K562 (cell line): Measurements from ENCODE around the gene STING1. TPM values are rescaled to one million over a fixed set of nuclear protein-coding genes. Genes with fewer than 3 reads are reported as not detected.

ENCODE experiments used
- ARID2 ChIP-seq: fragments of 450-650 bp; IDR thresholded peaks from 2 replicates; pipeline ENCODE4 v1.6.1; 2017; ENCODE audit warnings: antibody characterized with exemption, mild to moderate bottlenecking
- BRF2 ChIP-seq: IDR thresholded peaks from 3 replicates; pipeline ENCODE4 v1.6.1; 2011; ENCODE audit warnings: borderline replicate concordance, mild to moderate bottlenecking; ENCODE audit not compliant: insufficient read length, insufficient read depth
- CBX1 ChIP-seq: sonication (generic); IDR thresholded peaks from 2 replicates; pipeline ENCODE4 v1.6.1; 2016; ENCODE audit warnings: antibody characterized with exemption, low read depth, mild to moderate bottlenecking
- CCAR2 ChIP-seq: fragments of 200-400 bp; formaldehyde crosslinking; IDR thresholded peaks from 2 replicates; pipeline ENCODE4 v1.6.1; 2017; ENCODE audit warnings: mild to moderate bottlenecking, low read depth, low read length
- CEBPG ChIP-seq, 3 experiments: fragments of 200-800 bp in 1 of 3; sonication (Bioruptor generic) in 1 of 3; sonication (generic) in 1 of 3; formaldehyde crosslinking in 1 of 3; IDR thresholded peaks in 2 of 3; conservative IDR thresholded peaks in 1 of 3; 2 replicates each; pipeline versions ENCODE4 v1.6.1 to v1.8.0; 2016 to 2022; ENCODE audit warnings: missing compliant biosample characterization in 2 of 3, missing genetic modification characterization in 2 of 3, mild to moderate bottlenecking in 1 of 3, missing genetic modification reagents in 1 of 3
- CXXC5 ChIP-seq: fragments of 250-450 bp; sonication (Bioruptor Pico); IDR thresholded peaks from 2 replicates; pipeline ENCODE4 v1.8.0; 2022; ENCODE audit warnings: inconsistent platforms, mild to moderate bottlenecking, moderate library complexity
- DDX20 ChIP-seq: fragments of 450-650 bp; IDR thresholded peaks from 2 replicates; pipeline ENCODE4 v1.6.1; 2016; ENCODE audit warnings: missing genetic modification characterization, low read depth, mild to moderate bottlenecking, missing compliant biosample characterization, moderate library complexity
- ELK3 ChIP-seq: fragments of 450-650 bp; formaldehyde crosslinking; IDR thresholded peaks from 2 replicates; pipeline ENCODE4 v1.4.0; 2020; ENCODE audit warnings: mild to moderate bottlenecking
- FOXK1 ChIP-seq: sonication (generic); formaldehyde crosslinking; IDR thresholded peaks from 2 replicates; pipeline ENCODE4 v1.8.0; 2022; ENCODE audit warnings: missing genetic modification reagents, mild to moderate bottlenecking, borderline replicate concordance
- GTF2A2 ChIP-seq: IDR thresholded peaks from 2 replicates; pipeline ENCODE4 v1.6.1; 2016; ENCODE audit warnings: mild to moderate bottlenecking, missing genetic modification characterization, missing compliant biosample characterization
- KDM1A ChIP-seq, 2 experiments: fragments of 450-650 bp; IDR thresholded peaks; 2 replicates each; pipeline ENCODE4 v1.6.1; 2016; ENCODE audit warnings: mild to moderate bottlenecking in 2 of 2
- KLF1 ChIP-seq: fragments of 450-650 bp; IDR thresholded peaks from 2 replicates; pipeline ENCODE4 v1.6.1; 2016; ENCODE audit warnings: missing genetic modification characterization, missing compliant biosample characterization
- PREB ChIP-seq: sonication (generic); formaldehyde crosslinking; IDR thresholded peaks from 2 replicates; pipeline ENCODE4 v1.8.1; 2023; ENCODE audit warnings: mild to moderate bottlenecking, missing genetic modification reagents
- SIRT6 ChIP-seq: IDR thresholded peaks from one replicate; pipeline ENCODE4 v1.6.1; 2012; ENCODE audit warnings: low read depth, mild to moderate bottlenecking, control low read depth, inconsistent platforms, low read length, moderate library complexity
- SNIP1 ChIP-seq: fragments of 450-650 bp; IDR thresholded peaks from 2 replicates; pipeline ENCODE4 v1.7.1; 2017; ENCODE audit warnings: low read depth, mild to moderate bottlenecking
- THRAP3 ChIP-seq: fragments of 450-650 bp; IDR thresholded peaks from 2 replicates; pipeline ENCODE4 v1.6.1; 2016; ENCODE audit warnings: mild to moderate bottlenecking, inconsistent platforms, borderline replicate concordance
- ZBTB26 ChIP-seq: fragments of 450-650 bp; formaldehyde crosslinking; IDR thresholded peaks from 2 replicates; pipeline ENCODE4 v1.4.0; 2022; ENCODE audit warnings: missing genetic modification characterization
- ZBTB7A ChIP-seq: IDR thresholded peaks from 2 replicates; pipeline ENCODE4 v1.6.1; 2011; ENCODE audit warnings: low read depth, mild to moderate bottlenecking, low read length, moderate library complexity, borderline replicate concordance; ENCODE audit not compliant: control insufficient read depth
- ZNF224 ChIP-seq: sonication (generic); formaldehyde crosslinking; IDR thresholded peaks from 2 replicates; pipeline ENCODE4 v1.8.0; 2022; ENCODE audit warnings: mild to moderate bottlenecking, missing genetic modification reagents
- ZNF253 ChIP-seq: fragments of 250-450 bp; sonication (Bioruptor Pico); conservative IDR thresholded peaks from 2 replicates; pipeline ENCODE4 v1.6.1; 2021; ENCODE audit warnings: mild to moderate bottlenecking
- ZNF639 ChIP-seq, 2 experiments: fragments of 200-800 bp in 1 of 2; sonication (Bioruptor generic) in 1 of 2; sonication (generic) in 1 of 2; formaldehyde crosslinking in 1 of 2; IDR thresholded peaks in 1 of 2; conservative IDR thresholded peaks in 1 of 2; 2 replicates each; pipeline versions ENCODE4 v1.5.0 to v1.6.1; 2016 to 2020; ENCODE audit warnings: missing compliant biosample characterization in 1 of 2, missing genetic modification characterization in 1 of 2, missing genetic modification reagents in 1 of 2
- polyA plus RNA-seq, 8 experiments: library from polyadenylated mRNA; depleted of rRNA in 4 of 8; stranded (reverse) in 5 of 8; unstranded in 3 of 8; fragments of >200 nt; fragmentation: Nextera tagmentation in 2 of 8; fragmentation: Illumina TruSeq in 1 of 8; extraction: Ambion mirVana in 2 of 8; extraction: Trizol in 1 of 8; gene quantifications; 2 replicates each; pipeline versions ENCODE4 v1.2.1 to v1.2.3, GENCODE V29; 2011 to 2014; ENCODE audit warnings: inconsistent platforms in 1 of 8, missing spikeins in 1 of 8
- total RNA-seq, 7 experiments: library from RNA; depleted of rRNA in 6 of 7; stranded (reverse); fragments of >200 nt in 6 of 7; fragmentation: Illumina TruSeq in 2 of 7; extraction: Trizol in 2 of 7; gene quantifications; 2 replicates each; pipeline versions ENCODE4 v1.2.1 to v1.2.3, GENCODE V29; 2011 to 2021; ENCODE audit warnings: low replicate concordance in 1 of 7

STING1 gene
- total and polyA plus RNA-seq, 9 of the 15 experiments (the other 6 are each of a cell fraction or from before 2014, with no cell fraction given), result 20.8 to 69.1 (median 44.7) TPM

GRCh38 chr5:139439013-139439903, 43.3 kb downstream of the STING1 start, which contains the start of gene DNAJC18 (continued):
- TF ChIP-seq SIRT6 (no peak), ELK3 (CRISPR knock-in tag) (no peak), GTF2A2 (tag) (no peak), ZBTB26 (CRISPR knock-in tag) (no peak), ZNF224 (no peak), ZNF253 (CRISPR knock-in tag) (no peak), SNIP1 (no peak), ZBTB7A (peak; percentile 76), THRAP3 (no peak), BRF2 (no peak), FOXK1 (CRISPR knock-in tag) (no peak), DDX20 (no peak), ARID2 (no peak), ZNF639 (CRISPR knock-in tag; conservative IDR thresholded peaks at IDR 0.05 in 1 of 2, IDR thresholded peaks at IDR 0.05 in 1 of 2) (peak in 1 of 2 experiments; percentile 63; a peak in 1 of 4 replicates), CEBPG (CRISPR knock-in tag; IDR thresholded peaks at IDR 0.05) (no peak), CEBPG (tag; conservative IDR thresholded peaks at IDR 0.05 in 1 of 2, IDR thresholded peaks at IDR 0.05 in 1 of 2) (no peak), KDM1A (IDR thresholded peaks at IDR 0.05) (peak; percentile 80 to 90), CBX1 (no peak), CXXC5 (peak; percentile 74), KLF1 (tag) (no peak), CCAR2 (no peak), PREB (CRISPR knock-in tag) (no peak)
